Colonic mucosa (tissue), 4 donors: ENCODE results near the gene ZNF774. TPM values are rescaled to one million over a fixed set of nuclear protein-coding genes. Genes with fewer than 3 reads are reported as not detected.
A peak's percentile ranks its signal among the peaks of the same experiment; 100 is the strongest.

Experiments used
- DNase-seq: peaks from one replicate; pipeline ENCODE4 v3.0.0-alpha.2; 2020
- H3K27ac ChIP-seq: fragments of 200-600 bp; one replicate; pipeline ENCODE4 v1.8.0; 2021
- H3K27me3 ChIP-seq: fragments of 200-600 bp; one replicate; pipeline ENCODE4 v1.8.0; 2021
- H3K36me3 ChIP-seq: fragments of 200-600 bp; one replicate; pipeline ENCODE4 v1.8.0; 2021
- H3K4me1 ChIP-seq: fragments of 200-600 bp; one replicate; pipeline ENCODE4 v1.8.0; 2021; ENCODE audit warnings: mild to moderate bottlenecking
- H3K4me3 ChIP-seq: fragments of 200-600 bp; one replicate; pipeline ENCODE4 v1.8.0; 2021
- H3K9ac ChIP-seq, 2 donors: one replicate each; pipeline ENCODE4 v1.7.0; 2013; ENCODE audit warnings: control low read depth in 2 of 2, low read depth in 2 of 2, low read length in 2 of 2
- H3K9me3 ChIP-seq: fragments of 200-600 bp; one replicate; pipeline ENCODE4 v1.8.0; 2021
- CTCF ChIP-seq: fragments of 200-600 bp; IDR thresholded peaks from one replicate; pipeline ENCODE4 v1.8.0; 2022; ENCODE audit warnings: antibody characterized with exemption, mild to moderate bottlenecking
- intact Hi-C: fragments of 100-400 bp; cut with DNase I; formaldehyde crosslinking; loops from one replicate; pipeline ENCODE4 v1.14.1; 2022
- total RNA-seq, 2 donors: library from RNA; stranded (reverse); fragmentation: NEBNext Ultra II Directional in 1 of 2; extraction: Animal tissue kit (Norgen Biotek cat#: 25700) in 1 of 2; gene quantifications; one replicate each; pipeline ENCODE4 v1.2.1, GENCODE V29; 2021
- donor health status: healthy.
- donor health status: DM: no; HTN: no; CAD: no.
- donor health status: DM: no; HTN: no; CAD: no.

The ZNF774 gene
- total RNA-seq, 2 donors from 2014 or later, result 13.7 to 13.9 TPM

- H3K4me3 ChIP-seq, result no peak overlapping the region
- H3K9ac ChIP-seq, result no peak overlapping the region
- DNase-seq, result no peak
- no peaks in the 10 kb centered on the region for H3K9me3 ChIP-seq
- TF ChIP-seq CTCF, result no peak
- H3K4me1 ChIP-seq, result no peaks in the 10 kb centered on the region
- H3K27me3 ChIP-seq, result no peaks in the 10 kb centered on the region
- intact Hi-C loops, result no loop called here
- no peaks in the 10 kb centered on the region for H3K36me3 ChIP-seq
- H3K27ac ChIP-seq, result peak overlapping the region; percentile 5
These were observed 15.4 kb upstream of the ZNF774 start for GRCh38 chr15:90336705-90337141.

GRCh38 chr15:90337256-90337655 lies 14.8 kb upstream of the ZNF774 start:
- no peaks in the 10 kb centered on the region for H3K4me1 ChIP-seq
- H3K4me3 ChIP-seq, result no peak overlapping the region
- H3K27ac ChIP-seq, result no peak overlapping the region
- H3K9ac ChIP-seq, result no peak overlapping the region
- no peaks in the 10 kb centered on the region for H3K36me3 ChIP-seq
- no peak for TF ChIP-seq CTCF
- no peaks in the 10 kb centered on the region for H3K9me3 ChIP-seq
- no peak for DNase-seq
- no peaks in the 10 kb centered on the region for H3K27me3 ChIP-seq
- intact Hi-C loops, result no loop called here

GRCh38 chr15:90338532-90338931 lies 13.6 kb upstream of the ZNF774 start:
- no peak overlapping the region for H3K4me3 ChIP-seq
- DNase-seq, result no peak
- no peak overlapping the region for H3K9ac ChIP-seq
- no peaks in the 10 kb centered on the region for H3K9me3 ChIP-seq
- no peak overlapping the region for H3K27ac ChIP-seq
- H3K4me1 ChIP-seq, result no peaks in the 10 kb centered on the region
- no peaks in the 10 kb centered on the region for H3K36me3 ChIP-seq
- H3K27me3 ChIP-seq, result no peaks in the 10 kb centered on the region
- intact Hi-C loops, result no loop called here
- TF ChIP-seq CTCF, result no peak

- peak; percentile 76 for DNase-seq
- Histone ChIP-seq H3K9ac (no peak overlapping the region), H3K9me3 (no peaks in the 10 kb centered on the region), H3K27ac (no peak overlapping the region), H3K36me3 (no peaks in the 10 kb centered on the region), H3K27me3 (no peaks in the 10 kb centered on the region), H3K4me1 (no peaks in the 10 kb centered on the region), H3K4me3 (no peak overlapping the region)
- intact Hi-C loops, result no loop called here
- no peak for TF ChIP-seq CTCF
These were observed 11.7 kb upstream of the ZNF774 start for GRCh38 chr15:90340345-90340744.

- no peak for DNase-seq
- intact Hi-C loops, result no loop called here
These were observed 8.7 kb upstream of the ZNF774 start for GRCh38 chr15:90343302-90343790.

More at GRCh38 chr15:90343302-90343790, 8.7 kb upstream of the ZNF774 start:
- no peak for TF ChIP-seq CTCF
- Histone ChIP-seq H3K9ac (no peak overlapping the region), H3K4me1 (no peaks in the 10 kb centered on the region), H3K4me3 (no peak overlapping the region), H3K27me3 (no peaks in the 10 kb centered on the region), H3K36me3 (no peaks in the 10 kb centered on the region), H3K27ac (no peak overlapping the region), H3K9me3 (no peaks in the 10 kb centered on the region)
